H7 (cell line): Measurements from ENCODE around the gene CD68. TPM values are rescaled to one million over a fixed set of nuclear protein-coding genes. Genes with fewer than 3 reads are reported as not detected.
"Not testable (repeated sequence)": the region's sequence is repeated elsewhere in the genome, so short reads cannot be mapped to it uniquely, and the experiment has no call there.

Experiments
- DNase-seq: peaks from one replicate; pipeline ENCODE4 v3.0.0; 2012
- H3K27me3 ChIP-seq: 2 replicates; pipeline ENCODE4 v1.6.0; 2011; ENCODE audit warnings: mild to moderate bottlenecking, low read length; ENCODE audit not compliant: control insufficient read depth, insufficient read depth
- H3K36me3 ChIP-seq: replicated peaks from 2 replicates; pipeline ENCODE4 v1.5.1; 2011; ENCODE audit warnings: low read length; ENCODE audit not compliant: control insufficient read depth, insufficient read depth
- H3K4me3 ChIP-seq: 2 replicates; pipeline ENCODE4 v1.5.1; 2011; ENCODE audit warnings: low read depth, mild to moderate bottlenecking, control low read depth, low read length, moderate library complexity; ENCODE audit not compliant: insufficient read depth
- total RNA-seq: library from RNA; depleted of rRNA; stranded (reverse); fragments of >200 nt; shearing (Covaris generic); gene quantifications from 2 replicates; pipeline ENCODE4 v1.2.3, GENCODE V29; 2014

The CD68 gene
- total RNA-seq, 1 experiment from 2014 or later: 0.55 TPM

GRCh38 chr17:7606280-7606679 lies 26.8 kb downstream of the CD68 start:
- no peak overlapping the region for H3K4me3 ChIP-seq
- DNase-seq: no peak
- peaks cover 21% of the 10 kb centered on the region for H3K36me3 ChIP-seq
- no peaks in the 10 kb centered on the region for H3K27me3 ChIP-seq

DNA sequence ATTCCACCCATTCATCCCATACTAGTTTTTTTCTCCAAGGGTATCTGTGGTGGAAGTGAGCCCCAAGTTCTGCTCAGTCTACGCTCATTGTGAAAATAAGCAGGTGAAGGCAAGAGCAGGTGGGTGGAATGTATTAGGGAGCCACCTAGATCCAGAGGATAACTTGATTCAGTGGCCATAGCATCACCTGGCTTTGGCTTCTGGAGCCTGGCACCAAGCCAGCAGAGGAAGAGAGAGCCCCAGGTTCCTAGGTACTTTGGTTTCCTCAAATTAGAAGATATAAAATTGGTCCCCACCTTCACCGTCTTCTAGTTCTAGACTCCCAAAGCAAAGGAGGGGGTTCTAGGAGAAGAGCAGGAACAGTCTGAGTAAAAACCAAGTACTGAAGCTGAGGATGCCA lies 31.2 kb downstream of the CD68 start:
- H3K36me3 ChIP-seq: peaks cover 4% of the 10 kb centered on the region; the same call in 1 of the 2 replicates
- no peak for DNase-seq
- H3K27me3 ChIP-seq: no peaks in the 10 kb centered on the region; the same call in 1 of the 2 replicates
- no peak overlapping the region for H3K4me3 ChIP-seq

DNA sequence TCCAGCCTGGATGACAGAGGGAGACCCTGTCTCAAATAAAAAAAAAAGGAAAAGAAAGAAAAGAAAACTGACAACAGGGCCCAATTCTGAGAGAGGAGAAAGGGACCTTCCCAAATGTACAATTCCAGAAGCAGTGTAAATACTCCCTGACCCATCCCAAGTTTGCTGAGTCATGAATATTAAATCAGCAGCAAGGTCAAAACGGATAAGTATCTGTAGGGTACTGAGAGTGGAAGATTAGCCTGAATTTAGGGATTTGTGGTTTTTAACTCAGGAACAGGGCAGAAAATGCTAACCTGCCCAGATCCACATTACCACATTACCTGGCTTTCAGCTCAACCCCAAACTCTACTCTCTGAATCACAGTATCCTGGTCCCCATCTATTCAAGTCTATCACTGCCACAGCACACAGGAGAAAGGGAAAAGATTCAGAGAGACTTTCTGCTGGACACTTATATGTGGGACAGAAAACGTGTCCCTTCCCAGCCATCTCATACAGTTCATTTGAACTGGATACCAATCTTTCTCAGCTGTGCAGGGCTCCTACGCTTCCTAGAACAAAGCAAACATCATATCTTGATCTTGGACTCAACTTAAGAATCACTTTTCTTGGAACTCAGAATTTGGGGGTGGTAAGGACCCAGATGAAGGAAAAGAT lies 32.3 kb downstream of the CD68 start:
- Histone ChIP-seq H3K36me3 (peaks cover 2% of the 10 kb centered on the region; the same call in 1 of the 2 replicates), H3K4me3 (no peak overlapping the region), H3K27me3 (no peaks in the 10 kb centered on the region; the same call in 1 of the 2 replicates)
- DNase-seq: no peak

DNA sequence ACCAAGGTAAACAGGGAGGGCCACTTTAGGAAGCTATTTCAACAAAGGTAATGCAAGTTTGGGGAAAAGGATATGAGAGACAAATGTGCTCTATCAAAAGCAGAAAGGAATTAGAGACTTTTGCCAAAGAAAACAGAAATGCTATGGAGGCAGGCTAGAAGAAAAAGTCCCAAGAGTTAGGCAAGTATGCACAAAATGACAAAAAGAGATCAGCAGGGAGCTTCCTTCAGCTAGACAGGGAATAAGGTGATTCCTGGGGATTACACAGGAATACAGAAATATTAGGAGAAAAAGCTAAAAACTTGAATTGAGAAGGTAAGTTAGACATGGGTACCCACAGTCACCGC lies 32.8 kb downstream of the CD68 start:
- no peak for DNase-seq
- Histone ChIP-seq H3K27me3 (no peaks in the 10 kb centered on the region; the same call in 1 of the 2 replicates), H3K36me3 (peaks cover 2% of the 10 kb centered on the region; the same call in 1 of the 2 replicates), H3K4me3 (no peak overlapping the region)

GRCh38 chr17:7613769-7614424 lies 34.5 kb downstream of the CD68 start:
- DNase-seq: no peak

GRCh38 chr17:7614425-7615264 lies 35.2 kb downstream of the CD68 start, which contains the start of gene FXR2:
Gene FXR2 (minus strand): TSS chr17:7614897. CDS start chr17:7614532, 365 bp downstream.
- Histone ChIP-seq H3K4me3 (peak within 1 kb of the TSS; percentile 79), H3K36me3 (peaks cover 2% of the 10 kb centered on the region; the same call in 1 of the 2 replicates), H3K27me3 (no peaks in the 10 kb centered on the region; the same call in 1 of the 2 replicates)
- peak; percentile 100 for DNase-seq

More at GRCh38 chr17:7613769-7614424, 34.5 kb downstream of the CD68 start:
- H3K4me3 ChIP-seq: peak overlapping the region; percentile 79
- H3K36me3 ChIP-seq: peaks cover 2% of the 10 kb centered on the region; the same call in 1 of the 2 replicates
- H3K27me3 ChIP-seq: no peaks in the 10 kb centered on the region; the same call in 1 of the 2 replicates

GRCh38 chr17:7615265-7615747 lies 35.9 kb downstream of the CD68 start:
- DNase-seq: no peak
- H3K27me3 ChIP-seq: no peaks in the 10 kb centered on the region; the same call in 1 of the 2 replicates
- peak overlapping the region; percentile 33; the same call in 1 of the 2 replicates for H3K4me3 ChIP-seq
- peaks cover 2% of the 10 kb centered on the region; the same call in 1 of the 2 replicates for H3K36me3 ChIP-seq

DNA sequence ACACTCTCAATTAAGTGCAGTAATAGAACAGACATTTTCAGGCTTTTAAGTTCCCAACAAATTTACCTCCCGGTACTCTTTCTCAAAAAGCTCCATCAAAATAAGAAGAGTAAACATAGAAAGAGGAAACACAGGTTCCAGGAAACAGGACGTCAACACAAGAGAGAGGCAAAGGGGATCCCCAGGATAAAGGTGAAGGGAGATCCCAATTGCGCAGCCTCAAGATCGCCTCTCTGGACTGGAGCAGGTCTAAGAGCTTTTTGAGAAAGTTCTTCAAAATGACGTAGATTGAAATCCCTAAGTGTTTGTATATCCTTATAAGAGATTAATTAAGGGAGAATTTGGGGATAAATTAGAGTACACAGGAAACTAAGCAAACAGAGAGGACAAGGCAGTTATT lies 39.2 kb downstream of the CD68 start:
- Histone ChIP-seq H3K27me3 (no peaks in the 10 kb centered on the region; the same call in 1 of the 2 replicates), H3K36me3 (no peaks in the 10 kb centered on the region), H3K4me3 (no peak overlapping the region)
- no peak for DNase-seq

GRCh38 chr17:7620835-7621234 lies 41.4 kb downstream of the CD68 start:
- Histone ChIP-seq H3K4me3 (no peak overlapping the region), H3K27me3 (no peaks in the 10 kb centered on the region), H3K36me3 (no peaks in the 10 kb centered on the region)
- DNase-seq: no peak

- H3K4me3 ChIP-seq: no peak overlapping the region
- no peak for DNase-seq
- peaks cover 4% of the 10 kb centered on the region for H3K36me3 ChIP-seq
- no peaks in the 10 kb centered on the region for H3K27me3 ChIP-seq
Measured at GRCh38 chr17:7623661-7624060, 44.2 kb downstream of the CD68 start.

- not testable (repeated sequence) for DNase-seq, H3K4me3 ChIP-seq, H3K36me3 ChIP-seq, H3K27me3 ChIP-seq
Measured at GRCh38 chr17:7625749-7626148, 46.3 kb downstream of the CD68 start.

DNA sequence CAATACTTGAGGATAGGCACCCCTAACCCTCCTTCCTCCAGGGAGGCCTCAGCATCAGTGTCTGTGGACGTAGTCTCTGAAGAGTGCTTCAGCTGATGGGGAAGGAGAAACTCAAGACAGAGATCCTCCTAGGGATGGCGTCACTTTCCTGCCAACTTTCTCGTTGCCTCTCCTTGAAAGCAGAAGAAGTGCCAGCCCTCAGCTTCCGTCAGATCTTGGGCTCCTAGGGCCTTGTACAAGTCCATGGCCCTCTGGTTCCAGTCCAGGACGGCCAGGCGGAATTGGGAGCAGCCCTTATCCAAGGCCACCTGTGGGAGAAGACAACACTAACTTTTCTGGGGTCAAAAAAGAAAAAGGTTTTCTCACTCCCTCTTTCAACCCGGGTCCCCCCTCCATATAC lies 46.9 kb downstream of the CD68 start:
- no peak for DNase-seq
- H3K4me3 ChIP-seq: no peak overlapping the region
- H3K36me3 ChIP-seq: peaks cover 4% of the 10 kb centered on the region
- no peaks in the 10 kb centered on the region for H3K27me3 ChIP-seq

GRCh38 chr17:7626956-7627249 lies 47.5 kb downstream of the CD68 start:
- no peaks in the 10 kb centered on the region for H3K27me3 ChIP-seq
- peak overlapping the region; percentile 83 for H3K4me3 ChIP-seq
- peaks cover 4% of the 10 kb centered on the region for H3K36me3 ChIP-seq
- DNase-seq: no peak

DNA sequence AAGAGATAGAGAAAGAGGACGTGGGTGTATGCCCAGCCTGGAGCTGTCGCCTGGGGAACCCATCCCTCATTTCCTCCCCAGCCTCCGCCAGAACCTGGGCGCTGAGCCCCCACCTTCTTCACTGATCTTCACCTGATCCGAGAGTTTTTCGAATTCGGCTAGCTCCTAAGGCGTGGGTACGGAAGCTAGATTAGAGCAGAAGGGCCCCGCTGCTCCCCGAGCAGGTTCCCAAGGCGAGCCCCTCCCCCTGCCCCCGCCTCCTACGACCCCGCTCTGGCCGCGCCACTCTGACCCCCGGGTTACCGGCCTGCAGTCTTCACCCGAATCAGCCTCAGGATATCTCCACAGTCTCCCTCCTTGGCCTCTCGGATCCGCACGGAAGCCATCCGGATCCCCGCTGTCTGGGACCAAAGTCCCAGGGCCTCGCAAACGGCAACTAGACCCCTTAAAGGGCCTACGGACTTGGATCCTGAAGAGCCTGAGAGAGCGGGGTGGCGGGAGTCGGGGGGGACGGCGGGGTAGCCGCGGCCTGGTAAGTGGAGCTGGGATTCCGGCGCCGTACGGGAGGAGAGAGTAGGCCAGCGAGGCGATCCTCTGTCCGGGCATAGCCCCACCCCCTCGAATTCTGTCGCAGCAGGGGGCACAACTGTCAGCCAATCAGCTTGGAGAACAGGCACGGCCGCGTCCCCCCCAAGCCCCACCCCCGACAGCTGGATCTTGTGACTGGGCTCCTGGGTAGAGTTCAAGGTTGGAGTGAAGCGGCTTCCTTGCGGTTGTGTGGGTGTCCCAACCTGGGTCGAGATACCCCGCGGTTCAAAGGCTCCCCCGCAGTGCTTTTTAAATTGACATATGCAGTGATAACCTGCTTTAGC lies 48.0 kb downstream of the CD68 start, which contains the start of gene SAT2:
TSS of gene SAT2 (minus strand) at position 572 of the 872 bp plus-strand sequence. CDS start at position 386, 186 bp downstream.
- peak; percentile 99 for DNase-seq
- H3K27me3 ChIP-seq: no peaks in the 10 kb centered on the region
- peak within 1 kb of the TSS; percentile 83 for H3K4me3 ChIP-seq
- peaks cover 4% of the 10 kb centered on the region for H3K36me3 ChIP-seq
